IPS DF 19.7 (cell line): ENCODE results near the gene NKX1-1.
"Not testable (repeated sequence)": the region's sequence is repeated elsewhere in the genome, so short reads cannot be mapped to it uniquely, and the experiment has no call there.

Source experiments
- DNase-seq: peaks from one replicate; pipeline ENCODE4 v3.0.0-alpha.2; 2013; ENCODE audit warnings: low read depth, low spot score

Gene NKX1-1

DNA sequence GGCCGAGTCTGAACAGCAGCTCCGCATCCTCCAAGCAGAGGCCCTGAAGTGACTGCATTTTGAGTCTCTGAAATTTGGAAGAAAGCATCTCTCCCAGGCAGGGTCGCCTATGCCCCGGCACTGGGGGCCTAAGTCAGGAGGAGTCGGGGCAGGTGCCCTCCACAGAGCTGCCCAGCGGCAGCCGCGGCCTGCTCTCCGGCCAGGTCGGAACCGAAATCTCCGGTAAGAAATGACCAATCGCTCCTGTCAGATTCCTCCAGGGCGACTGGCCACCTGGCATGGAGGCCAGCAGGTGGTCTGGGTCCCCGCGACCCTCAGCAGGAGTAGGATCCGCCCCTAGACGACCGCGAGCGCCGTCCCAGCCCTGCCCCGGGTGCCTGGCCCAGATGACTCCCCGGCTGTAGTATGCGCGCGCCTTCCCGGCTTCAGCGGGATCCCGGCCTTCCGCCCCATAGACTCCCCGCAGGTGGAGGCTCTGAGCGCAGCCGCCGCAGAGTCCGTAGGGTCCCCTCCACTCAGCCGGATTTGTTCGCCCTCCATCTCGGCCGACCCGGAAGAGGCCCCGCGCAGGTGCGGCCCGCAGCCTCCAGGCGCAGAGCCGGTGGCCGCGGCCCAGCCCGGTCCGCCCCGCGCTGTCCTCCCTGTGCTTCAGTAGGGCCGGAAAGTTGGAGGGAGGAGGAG lies 1.5 kb downstream of the NKX1-1 start:
- DNase-seq = no peak

DNA sequence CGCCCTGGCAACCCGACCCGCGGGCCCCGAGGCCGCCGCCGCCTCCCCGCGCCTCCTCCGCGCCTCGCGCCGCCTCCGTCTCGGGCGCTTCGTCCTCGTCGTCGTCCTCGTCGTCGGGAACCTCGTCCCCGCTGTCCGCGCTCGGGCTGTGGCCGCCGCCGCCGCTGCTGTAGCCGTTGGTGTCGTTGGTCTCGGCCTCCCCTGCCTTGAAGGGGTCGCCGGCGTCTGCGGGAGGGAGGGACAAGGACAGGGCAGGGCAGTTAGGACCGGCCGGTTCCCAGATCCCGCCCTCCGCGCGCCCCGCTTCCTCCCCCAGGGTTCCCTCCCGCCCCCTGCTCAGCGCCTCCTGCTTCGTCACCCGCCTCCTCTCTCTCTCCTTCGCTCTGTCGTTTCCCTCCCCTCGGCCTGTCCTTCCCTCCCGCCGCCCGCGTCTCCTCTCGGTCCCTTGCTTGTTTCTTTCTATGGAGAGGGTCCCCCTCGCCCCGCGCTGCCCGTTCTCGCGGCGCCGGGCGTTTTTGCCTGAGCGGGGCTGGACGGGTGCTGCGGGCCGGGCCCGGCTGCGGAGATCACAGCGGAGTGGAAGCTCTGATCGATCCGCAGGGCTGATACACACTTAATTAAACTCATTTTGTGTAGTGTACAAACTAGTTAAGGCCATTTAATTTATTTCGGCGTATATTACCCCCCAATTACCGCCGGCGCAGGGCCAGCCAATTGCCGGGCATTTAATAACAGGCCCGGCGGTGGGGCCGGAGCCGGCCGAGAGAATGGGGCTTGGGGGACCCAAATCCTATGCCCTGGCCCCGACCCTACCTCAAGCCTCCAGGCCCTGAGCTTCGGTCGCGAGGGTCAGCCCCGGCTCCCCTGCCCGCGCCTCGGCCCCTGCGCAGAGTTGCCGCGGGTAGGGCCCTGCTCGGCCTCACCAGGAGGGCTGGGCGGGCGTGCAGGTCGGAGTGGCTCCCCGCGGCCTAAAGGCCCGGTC lies 2.4 kb downstream of the NKX1-1 start:
- no peak for DNase-seq

DNA sequence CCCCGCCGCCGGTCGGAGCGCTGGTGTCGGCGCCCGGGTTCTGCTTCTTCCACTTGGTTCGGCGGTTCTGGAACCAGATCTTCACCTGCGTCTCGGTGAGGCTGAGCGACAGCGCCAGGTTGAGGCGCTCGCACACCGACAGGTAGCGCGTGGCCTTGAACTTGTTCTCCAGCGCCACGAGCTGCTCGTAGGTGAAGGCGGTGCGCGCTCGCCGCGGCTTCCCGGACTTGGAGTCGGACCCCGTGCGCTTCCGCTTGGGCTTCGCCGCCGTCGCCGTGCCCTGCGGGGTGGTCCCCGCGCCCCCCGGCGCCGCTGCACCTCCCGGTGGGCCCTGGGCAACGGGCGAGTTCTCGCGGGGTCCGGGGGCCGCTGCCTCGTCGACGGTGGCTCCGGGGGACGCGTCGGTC lies 3.1 kb downstream of the NKX1-1 start:
- DNase-seq = no peak

DNA sequence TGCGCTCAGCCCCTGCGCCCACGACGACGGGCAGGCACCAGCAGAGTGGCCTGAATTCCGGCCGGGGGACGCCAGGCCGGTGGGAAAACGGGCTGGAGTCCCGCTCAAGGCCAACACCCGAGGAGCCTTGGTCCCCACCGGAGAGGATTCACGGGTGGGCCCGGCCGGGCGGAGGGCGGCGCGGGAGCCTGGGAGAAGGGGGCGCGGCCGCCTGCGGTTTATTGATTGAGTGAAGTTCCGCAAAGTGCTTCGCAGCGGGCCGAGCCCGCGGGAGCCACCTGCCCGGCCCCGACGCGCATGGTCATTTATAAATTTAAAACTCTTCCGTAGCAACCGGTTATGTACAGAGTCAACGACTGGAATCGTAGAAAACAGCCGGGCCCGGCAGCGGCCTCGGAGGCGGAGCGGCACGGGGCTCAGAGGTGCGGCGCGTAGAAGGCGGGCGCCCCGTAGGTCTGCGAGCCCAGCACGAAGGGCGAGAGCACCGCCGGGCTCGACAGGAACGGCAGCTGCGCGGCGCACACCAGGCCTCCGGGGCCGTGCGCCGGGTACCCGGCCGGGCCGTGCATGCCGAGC lies 3.6 kb downstream of the NKX1-1 start:
- no peak for DNase-seq

DNA sequence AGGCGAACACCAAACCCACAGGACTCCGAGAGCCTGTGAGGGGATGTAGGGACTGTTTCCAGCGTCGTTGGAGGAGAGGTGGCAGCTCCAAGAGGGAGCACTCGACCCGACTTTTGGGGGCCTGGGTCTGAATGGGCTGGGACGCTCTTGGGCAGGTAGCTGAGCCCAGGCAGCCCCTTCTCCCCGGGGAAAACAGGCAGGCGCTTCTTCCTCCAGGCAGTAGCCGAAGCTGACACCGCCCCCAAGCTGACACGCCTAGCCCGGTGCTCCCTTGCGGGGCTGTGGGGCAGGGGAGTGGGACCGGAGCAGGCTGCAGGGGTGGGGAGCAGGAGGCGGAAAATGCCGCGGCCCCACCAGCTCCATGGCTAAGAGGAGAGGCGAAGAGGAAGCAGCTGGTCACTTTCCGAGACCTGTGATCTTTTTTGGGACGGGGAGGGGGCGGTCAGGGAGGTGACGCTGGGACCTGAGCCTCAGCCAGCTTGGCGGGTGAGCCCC lies 4.2 kb downstream of the NKX1-1 start:
- no peak for DNase-seq

DNA sequence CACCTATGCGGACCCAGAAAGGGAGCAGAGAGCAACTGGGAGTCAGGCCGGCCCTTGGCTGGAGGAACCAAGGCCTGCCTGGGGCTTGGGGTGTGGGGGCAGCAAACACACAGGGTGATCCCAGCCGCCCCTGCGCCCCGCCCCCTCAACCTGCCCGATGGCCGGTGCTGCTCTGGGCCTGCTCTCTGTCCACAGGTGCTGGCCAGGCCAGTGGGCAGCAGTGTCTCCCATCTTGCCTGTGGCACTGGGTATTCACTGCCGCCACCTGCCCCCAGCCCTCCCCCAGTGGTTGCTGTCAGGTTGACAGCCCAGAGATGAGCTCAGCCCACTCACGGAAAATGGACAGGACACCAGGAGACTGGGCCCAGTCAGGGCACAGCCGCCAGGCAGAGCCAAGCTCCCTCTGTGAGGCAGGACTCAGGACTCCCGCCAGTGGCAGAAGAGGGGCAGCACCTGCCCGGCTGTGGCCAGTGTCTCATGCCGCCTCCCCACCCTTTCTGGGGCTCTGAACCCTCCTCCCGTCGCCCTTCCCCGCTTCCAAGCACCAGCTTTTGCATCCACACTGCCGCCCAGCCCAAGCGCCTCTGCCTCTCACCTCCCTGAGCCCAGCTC lies 4.7 kb downstream of the NKX1-1 start:
- DNase-seq = no peak

DNA sequence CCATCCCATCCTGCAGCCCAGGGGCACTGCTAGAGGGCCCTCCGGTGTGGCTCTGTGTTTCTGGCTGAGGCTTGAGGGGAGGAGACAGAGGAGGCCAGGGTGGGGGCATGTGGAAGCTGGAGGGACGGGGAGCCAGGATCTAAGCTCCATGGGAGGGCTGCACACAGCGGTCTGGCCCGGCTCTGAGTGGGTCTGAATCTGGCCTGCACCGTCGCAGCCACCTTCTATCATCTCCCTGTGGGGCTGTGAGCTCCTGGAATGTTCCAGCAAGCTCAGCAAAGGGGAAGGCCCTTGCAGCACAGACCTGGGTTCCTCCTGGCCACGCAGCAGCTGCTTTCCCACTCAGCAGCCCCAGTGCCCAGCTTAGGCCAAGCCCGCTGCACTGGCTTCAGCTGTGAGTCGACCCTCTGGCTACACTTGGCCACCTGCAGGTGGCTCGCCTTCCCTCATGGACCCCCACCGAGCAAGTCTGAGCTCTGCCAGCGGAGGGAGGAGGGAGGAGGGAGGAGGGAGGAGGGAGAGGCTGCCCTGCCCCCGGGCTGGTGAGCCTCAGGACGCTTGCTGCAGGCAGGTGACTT lies 5.3 kb downstream of the NKX1-1 start:
- no peak for DNase-seq

DNA sequence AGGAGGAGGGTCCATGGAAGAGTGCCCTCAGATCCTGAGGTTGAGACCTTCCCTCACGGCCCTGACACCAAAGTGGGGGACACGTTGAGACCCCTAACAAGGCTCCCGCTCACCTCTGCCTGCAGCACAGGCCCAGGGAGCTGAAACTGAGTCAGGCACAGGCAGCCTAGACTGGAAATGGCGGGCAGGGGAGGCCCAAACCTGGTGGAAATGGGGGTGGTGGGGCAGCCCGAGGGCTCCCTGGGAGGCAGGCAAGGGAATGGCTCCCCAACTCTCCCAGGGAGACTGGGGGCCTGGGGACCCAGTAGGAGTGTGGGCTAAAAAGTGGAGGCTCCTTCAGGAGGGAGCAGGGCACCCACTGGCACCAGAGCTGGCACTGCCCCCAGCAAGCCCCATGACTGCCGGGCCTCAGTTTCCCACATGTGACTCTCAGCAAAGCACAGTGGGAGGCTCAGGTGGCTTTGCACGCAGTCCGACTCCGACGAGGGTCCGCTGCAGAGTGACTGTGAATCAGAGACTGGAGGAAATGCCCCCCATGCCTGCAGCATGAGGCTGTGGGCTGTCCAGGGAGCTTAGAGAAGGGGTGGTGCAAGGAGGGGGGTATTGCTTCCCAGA lies 5.9 kb downstream of the NKX1-1 start:
- DNase-seq = no peak

DNA sequence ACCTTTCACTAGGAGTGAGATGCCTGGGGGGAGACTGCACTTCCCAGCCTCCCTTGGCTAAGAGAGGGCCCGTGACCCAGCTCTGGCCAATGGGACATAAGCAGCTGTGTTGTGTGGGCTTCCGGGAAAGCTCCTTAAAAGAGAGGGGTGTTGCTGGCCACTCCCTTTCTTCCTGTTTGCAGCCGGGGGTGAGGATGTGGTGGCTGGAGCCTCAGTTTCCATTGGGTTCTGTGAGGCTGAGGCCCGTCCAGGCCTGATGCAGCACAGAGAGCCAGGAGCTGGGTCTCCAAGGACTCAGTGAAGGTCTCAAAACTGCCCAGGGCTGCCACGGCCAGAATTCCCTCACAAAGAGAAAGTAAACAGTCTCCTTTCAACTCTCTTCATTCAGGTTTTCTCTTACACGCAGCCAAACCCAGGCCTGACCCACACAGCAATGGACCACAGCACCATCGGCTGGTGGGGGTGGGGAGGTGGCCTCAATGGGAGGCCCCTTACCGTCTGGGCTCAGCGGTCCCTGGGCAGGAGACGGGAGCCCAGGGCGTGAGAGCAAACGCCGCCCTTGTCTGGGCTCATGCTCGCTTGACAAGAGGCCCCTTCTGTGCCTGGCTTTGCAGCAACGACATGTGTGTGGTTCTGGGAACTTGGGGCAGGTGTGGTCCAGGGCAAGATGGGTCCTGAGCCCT lies 6.6 kb downstream of the NKX1-1 start:
- DNase-seq = no peak

DNA sequence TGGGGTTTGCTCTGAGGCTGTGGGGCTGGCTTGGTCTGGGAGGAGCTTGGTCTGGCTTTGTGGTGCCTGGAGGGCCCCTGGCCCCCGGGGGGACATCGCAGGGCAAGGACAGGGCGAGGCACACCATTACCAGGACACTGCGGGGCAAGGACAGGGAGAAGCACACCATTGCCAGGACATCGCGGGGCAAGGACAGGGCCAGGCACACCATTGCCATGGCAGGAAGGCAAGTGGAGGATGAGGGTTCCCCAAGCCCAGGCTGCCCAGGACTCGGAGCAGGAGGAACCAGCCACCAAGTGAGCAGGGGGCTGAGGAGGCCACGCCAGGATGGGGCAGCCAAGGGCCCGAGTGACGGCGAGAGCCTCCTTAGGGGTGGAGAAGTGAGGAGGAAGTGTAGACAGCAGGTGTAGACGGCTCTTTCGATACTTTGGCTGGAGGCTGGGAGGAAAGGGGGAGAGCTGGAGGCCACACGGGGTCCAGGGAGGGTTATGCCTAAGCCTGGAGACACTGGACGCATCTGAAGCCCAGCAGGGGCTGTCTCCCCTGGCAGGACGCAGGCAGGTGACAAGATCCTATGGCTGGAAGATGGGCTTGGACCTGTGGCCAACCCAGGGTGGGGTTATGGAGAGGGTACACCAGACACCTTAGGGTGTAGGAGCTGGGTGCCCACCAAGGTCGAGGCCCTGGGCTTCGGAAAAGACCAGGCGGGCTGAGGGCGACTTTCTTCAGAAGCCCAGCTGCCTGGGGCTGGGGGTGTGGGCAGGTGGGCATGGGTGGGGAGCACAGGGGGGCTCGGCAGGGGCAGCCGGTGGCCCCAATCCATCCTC lies 7.3 kb downstream of the NKX1-1 start:
- DNase-seq = no peak

DNA sequence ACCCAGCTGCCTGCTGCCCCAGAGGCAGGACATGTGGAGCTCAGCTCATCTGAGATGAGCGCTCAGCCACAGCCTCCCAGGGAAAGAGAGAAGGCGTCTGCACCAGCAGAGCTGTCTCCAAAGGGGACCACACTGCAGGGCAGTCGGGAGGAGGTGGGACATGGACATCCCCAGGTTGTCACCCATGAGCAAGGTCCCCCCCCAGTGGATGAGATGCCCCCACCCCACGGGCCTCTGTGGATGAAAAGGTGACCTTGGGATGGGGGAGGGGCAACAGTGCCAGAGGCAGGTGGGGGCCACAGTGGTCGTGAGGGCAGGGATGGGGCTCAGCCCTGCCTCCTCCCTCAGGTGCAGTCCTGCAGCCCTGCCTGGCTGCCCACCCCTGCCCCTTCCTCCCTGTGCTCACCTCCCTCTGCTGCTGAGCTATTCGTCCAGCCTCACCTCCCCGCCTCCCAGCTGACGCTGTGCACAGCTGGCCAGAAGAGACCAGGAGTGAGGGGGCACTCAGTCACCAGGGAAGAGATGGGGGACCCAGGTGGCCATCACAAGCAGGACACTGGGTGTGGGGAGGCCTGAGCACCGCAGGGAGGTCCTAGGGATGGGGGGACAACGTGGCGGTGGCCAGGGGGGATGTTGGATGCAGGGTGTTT lies 9.3 kb downstream of the NKX1-1 start:
- DNase-seq = no peak

DNA sequence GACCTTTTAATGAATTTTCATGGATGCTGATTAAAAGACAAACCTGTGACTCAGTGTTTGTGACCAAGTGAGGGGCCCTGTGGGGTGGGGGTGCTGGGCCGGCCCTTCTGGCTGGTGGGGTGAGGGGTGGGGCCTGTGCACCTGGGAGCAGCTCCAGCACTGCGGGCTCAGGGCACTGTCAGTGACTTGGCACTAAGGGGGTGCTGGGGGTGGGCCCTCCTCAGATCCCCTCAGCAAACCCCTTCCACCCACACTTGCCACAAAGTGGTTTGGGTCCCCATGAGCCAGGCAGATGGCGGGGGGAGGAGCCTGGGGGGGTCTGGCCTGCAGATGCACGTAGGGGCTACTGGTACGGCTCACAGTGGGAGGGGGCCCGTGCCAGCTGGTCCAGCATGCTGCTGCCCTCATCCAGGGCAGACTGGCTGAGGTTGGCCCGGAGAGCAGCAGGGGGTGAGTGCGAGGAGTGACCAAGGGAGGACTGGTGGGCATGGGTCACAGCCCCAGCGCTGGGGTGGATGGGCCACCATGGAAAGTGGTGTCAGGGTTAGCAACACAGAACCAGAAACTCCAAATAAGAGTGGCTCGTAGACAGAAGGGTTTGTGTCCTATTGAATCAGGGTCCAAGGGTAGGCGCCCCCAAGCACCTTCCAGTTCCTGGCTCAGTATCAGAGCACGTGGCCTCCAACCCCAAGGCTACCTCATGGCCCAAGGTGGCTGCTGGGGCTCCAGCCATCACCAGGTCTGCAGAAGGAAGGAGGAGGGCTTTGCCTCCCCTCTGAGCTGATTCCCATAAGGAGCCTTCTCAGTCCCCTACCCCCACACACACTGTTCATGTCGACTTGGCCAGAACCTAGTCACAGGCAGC lies 10.1 kb downstream of the NKX1-1 start:
- DNase-seq = no peak

DNA sequence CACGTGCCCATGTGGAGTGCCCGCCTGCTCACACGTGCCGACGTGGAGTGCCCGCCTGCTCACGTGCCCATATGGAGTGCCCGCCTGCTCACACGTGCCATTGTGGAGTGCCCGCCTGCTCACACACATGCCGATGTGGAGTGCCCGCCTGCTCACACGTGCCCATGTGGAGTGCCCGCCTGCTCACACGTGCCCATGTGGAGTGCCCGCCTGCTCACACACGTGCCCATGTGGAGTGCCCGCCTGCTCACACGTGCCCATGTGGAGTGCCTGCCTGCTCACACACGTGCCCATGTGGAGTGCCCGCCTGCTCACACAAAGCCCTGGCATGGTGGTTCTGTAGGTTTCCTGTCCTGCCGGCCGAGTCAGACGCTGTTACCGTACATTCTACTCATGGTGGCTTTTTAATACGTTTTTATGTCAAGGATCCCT lies 10.8 kb downstream of the NKX1-1 start:
- DNase-seq = not testable (repeated sequence)

DNA sequence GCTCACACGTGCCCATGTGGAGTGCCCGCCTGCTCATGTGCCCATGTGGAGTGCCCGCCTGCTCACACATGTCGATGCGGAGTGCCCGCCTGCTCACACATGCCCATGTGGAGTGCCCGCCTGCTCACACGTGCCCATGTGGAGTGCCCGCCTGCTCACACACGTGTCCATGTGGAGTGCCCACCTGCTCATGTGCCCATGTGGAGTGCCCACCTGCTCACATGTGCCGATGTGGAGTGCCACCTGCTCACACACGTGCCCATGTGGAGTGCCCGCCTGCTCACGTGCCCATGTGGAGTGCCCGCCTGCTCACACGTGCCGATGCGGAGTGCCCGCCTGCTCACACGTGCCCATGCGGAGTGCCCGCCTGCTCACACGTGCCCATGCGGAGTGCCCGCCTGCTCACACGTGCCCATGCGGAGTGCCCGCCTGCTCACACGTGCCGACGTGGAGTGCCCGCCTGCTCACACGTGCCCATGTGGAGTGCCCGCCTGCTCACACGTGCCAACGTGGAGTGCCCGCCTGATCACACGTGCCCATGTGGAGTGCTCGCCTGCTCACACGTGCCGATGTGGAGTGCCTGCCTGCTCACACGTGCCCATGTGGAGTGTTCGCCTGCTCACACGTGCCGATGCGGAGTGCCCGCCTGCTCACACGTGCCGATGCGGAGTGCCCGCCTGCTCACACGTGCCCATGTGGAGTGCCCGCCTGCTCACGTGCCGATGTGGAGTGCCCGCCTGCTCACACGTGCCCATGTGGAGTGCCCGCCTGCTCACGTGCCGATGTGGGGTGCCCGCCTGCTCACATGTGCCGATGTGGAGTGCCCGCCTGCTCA lies 11.5 kb downstream of the NKX1-1 start:
- not testable (repeated sequence) for DNase-seq

DNA sequence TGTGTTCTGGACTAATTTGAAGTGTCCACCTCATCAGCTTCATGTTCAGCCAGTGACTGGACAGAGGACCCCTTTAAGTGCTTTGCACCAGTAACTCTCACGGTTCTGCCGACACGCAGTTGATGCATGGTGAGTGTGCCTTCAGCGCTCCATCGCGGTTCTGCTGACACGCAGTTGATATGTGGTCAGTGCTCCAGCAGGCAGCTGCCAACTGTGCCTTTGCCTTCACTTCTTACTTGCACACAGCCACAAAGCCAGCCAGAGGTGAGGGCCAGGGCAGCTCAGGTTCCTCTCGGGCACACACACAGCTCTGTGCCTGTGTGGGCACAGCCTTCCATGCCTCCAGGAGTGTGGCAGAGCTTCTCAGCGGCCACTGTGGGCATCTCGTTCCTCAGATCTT lies 12.4 kb downstream of the NKX1-1 start:
- no peak for DNase-seq

DNA sequence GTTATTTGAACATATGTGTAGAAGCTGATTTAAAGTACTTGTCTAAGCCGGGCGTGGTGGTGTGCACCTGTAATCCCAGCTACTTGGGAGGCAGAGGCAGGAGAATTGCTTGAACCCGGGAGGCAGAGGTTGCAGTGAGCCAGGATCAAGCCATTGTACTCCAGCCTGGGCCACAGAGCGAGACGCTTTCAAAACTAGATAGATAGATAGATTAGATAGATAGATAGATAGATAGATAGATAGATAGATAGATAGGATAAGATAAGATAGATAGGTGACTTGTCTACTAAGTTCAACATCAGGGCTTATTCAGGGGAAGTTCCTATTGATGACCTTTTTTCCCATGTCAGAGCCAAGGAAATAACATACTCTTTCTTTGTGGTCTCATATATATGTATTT lies 12.9 kb downstream of the NKX1-1 start:
- DNase-seq = not testable (repeated sequence)
